GM23248 (cell line): Measurements from ENCODE around the gene GNPNAT1.
"Not testable (repeated sequence)": the region's sequence is repeated elsewhere in the genome, so short reads cannot be mapped to it uniquely, and the experiment has no call there.

Experiments used
- EZH2 ChIP-seq: fragments of 200-600 bp; sonication (generic); IDR thresholded peaks from 2 replicates; pipeline ENCODE4 v1.6.1; 2018; ENCODE audit warnings: antibody characterized with exemption, mild to moderate bottlenecking; ENCODE audit not compliant: insufficient read depth, poor library complexity, severe bottlenecking
- EZH2phosphoT487 ChIP-seq: fragments of 200-600 bp; sonication (generic); IDR thresholded peaks from 2 replicates; pipeline ENCODE4 v1.6.1; 2018; ENCODE audit warnings: antibody characterized with exemption, moderate library complexity, mild to moderate bottlenecking, low read depth; ENCODE audit not compliant: insufficient read depth

DNA sequence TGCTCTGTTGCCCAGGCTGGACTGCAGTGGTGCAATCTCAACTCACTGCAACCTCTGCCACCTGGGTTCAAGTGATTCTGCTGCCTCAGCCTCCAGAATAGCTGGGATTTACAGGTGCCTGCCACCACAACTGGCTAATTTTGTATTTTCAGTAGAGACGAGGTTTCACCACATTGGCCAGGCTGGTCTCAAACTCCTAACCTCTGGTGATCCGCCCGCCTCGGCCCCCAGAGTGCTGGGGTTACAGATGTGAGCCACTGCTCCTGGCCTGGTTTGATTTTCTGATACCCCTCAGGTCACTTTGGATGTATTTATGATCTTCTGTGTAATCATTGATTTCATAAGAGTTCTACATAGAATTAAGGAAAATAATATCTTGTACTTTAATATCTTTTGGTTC, 28.5 kb downstream of the GNPNAT1 start:
- not testable (repeated sequence) for TF ChIP-seq EZH2phosphoT487, EZH2
